ENCODE results near the gene MED27.
A peak's percentile ranks its signal among the peaks of the same experiment; 100 is the strongest.

DNA sequence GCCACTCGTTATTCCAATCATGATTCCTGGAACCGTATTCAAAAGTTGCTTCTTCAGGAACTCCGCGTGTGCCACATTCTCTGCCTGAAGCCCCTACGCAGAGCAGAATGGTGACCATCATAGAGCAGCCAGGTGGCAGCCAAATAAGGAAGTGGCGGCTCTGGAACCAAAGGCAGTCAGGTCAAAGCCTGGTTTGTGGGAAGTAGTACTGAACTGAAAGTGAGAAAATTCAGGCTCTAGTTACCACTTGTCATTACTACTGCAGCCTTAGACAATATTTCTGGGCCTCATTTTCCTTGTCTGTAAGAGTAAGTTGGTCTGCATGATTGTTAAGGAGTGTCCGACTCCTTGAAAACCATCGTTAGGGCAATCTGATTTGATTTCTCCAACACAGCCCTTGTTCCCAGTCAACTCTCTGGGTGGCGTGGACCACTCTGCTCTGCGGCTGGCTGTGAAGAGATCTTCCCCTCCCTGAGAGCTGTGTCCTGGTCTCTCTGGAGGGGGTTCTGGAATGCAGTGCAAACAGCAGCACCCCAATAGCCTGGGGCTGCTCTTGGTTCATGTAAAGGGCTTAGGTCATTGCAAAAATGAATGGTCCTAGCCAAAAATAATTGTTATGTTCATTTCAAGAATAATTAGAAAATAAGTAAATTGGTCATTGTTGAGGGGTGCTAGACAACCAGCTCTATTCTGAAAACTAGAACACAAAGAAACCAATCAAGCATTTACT, 102.4 kb downstream of the MED27 start:
- TF ChIP-seq, protein P1, sequence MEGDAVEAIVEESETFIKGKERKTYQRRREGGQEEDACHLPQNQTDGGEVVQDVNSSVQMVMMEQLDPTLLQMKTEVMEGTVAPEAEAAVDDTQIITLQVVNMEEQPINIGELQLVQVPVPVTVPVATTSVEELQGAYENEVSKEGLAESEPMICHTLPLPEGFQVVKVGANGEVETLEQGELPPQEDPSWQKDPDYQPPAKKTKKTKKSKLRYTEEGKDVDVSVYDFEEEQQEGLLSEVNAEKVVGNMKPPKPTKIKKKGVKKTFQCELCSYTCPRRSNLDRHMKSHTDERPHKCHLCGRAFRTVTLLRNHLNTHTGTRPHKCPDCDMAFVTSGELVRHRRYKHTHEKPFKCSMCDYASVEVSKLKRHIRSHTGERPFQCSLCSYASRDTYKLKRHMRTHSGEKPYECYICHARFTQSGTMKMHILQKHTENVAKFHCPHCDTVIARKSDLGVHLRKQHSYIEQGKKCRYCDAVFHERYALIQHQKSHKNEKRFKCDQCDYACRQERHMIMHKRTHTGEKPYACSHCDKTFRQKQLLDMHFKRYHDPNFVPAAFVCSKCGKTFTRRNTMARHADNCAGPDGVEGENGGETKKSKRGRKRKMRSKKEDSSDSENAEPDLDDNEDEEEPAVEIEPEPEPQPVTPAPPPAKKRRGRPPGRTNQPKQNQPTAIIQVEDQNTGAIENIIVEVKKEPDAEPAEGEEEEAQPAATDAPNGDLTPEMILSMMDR (IDR thresholded peaks at IDR 0.05; ENCODE audit: insufficient read depth, low read length) = no peak
- TF ChIP-seq POLR2AphosphoS5 (IDR thresholded peaks at IDR 0.05; ENCODE audit: low read depth) (no peak), GABPA (IDR thresholded peaks at IDR 0.05; ENCODE audit: low read depth) (no peak), SPI1 (IDR thresholded peaks at IDR 0.05; ENCODE audit: borderline replicate concordance, low read depth) (peak; percentile 96)
- TF ChIP-seq, protein P2, sequence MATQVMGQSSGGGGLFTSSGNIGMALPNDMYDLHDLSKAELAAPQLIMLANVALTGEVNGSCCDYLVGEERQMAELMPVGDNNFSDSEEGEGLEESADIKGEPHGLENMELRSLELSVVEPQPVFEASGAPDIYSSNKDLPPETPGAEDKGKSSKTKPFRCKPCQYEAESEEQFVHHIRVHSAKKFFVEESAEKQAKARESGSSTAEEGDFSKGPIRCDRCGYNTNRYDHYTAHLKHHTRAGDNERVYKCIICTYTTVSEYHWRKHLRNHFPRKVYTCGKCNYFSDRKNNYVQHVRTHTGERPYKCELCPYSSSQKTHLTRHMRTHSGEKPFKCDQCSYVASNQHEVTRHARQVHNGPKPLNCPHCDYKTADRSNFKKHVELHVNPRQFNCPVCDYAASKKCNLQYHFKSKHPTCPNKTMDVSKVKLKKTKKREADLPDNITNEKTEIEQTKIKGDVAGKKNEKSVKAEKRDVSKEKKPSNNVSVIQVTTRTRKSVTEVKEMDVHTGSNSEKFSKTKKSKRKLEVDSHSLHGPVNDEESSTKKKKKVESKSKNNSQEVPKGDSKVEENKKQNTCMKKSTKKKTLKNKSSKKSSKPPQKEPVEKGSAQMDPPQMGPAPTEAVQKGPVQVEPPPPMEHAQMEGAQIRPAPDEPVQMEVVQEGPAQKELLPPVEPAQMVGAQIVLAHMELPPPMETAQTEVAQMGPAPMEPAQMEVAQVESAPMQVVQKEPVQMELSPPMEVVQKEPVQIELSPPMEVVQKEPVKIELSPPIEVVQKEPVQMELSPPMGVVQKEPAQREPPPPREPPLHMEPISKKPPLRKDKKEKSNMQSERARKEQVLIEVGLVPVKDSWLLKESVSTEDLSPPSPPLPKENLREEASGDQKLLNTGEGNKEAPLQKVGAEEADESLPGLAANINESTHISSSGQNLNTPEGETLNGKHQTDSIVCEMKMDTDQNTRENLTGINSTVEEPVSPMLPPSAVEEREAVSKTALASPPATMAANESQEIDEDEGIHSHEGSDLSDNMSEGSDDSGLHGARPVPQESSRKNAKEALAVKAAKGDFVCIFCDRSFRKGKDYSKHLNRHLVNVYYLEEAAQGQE (IDR thresholded peaks at IDR 0.05; ENCODE audit: insufficient replicate concordance, low read depth) = no peak

All from HL-60 (cell line).